ENCODE data around the gene TMEM229A.

- TF ChIP-seq POLR2A (IDR thresholded peaks at IDR 0.05; ENCODE audit: low read depth, low read length) (no peak), POLR2AphosphoS5 (IDR thresholded peaks at IDR 0.05; ENCODE audit: low read depth, low read length) (no peak), TAF1 (IDR thresholded peaks at IDR 0.05; ENCODE audit: low read depth, low read length) (no peak)
Measured at GRCh38 chr7:123994449-123994848, 38.4 kb downstream of the TMEM229A start.
